ENCODE measurements around the gene DENND5B. TPM values are rescaled to one million over a fixed set of nuclear protein-coding genes. Genes with fewer than 3 reads are reported as not detected.

Gene DENND5B
- total RNA-seq, 4 donors from 2014 or later = 32.2 to 59.2 (median 57.2) TPM

- H3K4me1 ChIP-seq = peaks cover 0 to 3% (median 0%) of the 10 kb centered on the region in 4 donors
- H3K9me3 ChIP-seq = no peaks in the 10 kb centered on the region
- no peak for DNase-seq
- TF ChIP-seq POLR2A (IDR thresholded peaks at IDR 0.05) = no peak
- TF ChIP-seq, protein P1, sequence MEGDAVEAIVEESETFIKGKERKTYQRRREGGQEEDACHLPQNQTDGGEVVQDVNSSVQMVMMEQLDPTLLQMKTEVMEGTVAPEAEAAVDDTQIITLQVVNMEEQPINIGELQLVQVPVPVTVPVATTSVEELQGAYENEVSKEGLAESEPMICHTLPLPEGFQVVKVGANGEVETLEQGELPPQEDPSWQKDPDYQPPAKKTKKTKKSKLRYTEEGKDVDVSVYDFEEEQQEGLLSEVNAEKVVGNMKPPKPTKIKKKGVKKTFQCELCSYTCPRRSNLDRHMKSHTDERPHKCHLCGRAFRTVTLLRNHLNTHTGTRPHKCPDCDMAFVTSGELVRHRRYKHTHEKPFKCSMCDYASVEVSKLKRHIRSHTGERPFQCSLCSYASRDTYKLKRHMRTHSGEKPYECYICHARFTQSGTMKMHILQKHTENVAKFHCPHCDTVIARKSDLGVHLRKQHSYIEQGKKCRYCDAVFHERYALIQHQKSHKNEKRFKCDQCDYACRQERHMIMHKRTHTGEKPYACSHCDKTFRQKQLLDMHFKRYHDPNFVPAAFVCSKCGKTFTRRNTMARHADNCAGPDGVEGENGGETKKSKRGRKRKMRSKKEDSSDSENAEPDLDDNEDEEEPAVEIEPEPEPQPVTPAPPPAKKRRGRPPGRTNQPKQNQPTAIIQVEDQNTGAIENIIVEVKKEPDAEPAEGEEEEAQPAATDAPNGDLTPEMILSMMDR (IDR thresholded peaks at IDR 0.05) = no peak
- H3K36me3 ChIP-seq = peaks cover 0 to 18% (median 0%) of the 10 kb centered on the region in 3 donors
- H3K4me3 ChIP-seq = no peak overlapping the region
- H3K27ac ChIP-seq = no peak overlapping the region
- no peaks in the 10 kb centered on the region for H3K27me3 ChIP-seq
Observed at GRCh38 chr12:31491241-31491794, 99.6 kb downstream of the DENND5B start.

DNA sequence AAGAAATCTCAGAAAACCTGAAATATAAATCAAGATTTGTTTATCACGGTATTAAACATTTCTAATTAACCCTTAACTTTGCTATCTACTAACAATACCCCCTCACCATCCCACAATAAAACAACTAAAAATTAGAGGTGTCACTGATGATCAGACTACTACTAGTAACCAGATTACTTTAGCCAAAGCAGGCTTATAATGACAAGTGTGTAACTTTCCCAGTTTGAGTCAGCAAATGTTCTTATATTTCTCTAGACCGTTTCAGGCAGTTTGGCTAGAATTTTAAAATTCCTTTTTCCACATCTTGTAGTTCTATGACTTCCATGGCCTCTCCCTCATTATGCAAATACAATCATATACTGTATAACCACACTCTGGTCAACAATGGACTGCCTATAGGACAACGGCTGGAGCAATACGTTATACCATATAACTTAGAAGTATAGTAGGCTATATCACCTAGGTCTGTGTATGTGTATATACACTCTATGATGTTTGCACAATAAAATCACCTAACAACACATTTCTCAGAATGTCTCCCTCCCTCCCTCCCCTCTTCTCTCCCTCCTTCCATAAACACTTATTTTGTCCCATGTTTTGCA lies 102.1 kb downstream of the DENND5B start:
- Histone ChIP-seq H3K36me3 (peaks cover 0 to 10% (median 0%) of the 10 kb centered on the region in 3 donors), H3K9me3 (no peaks in the 10 kb centered on the region), H3K4me3 (no peak overlapping the region), H3K27ac (no peak overlapping the region), H3K27me3 (no peaks in the 10 kb centered on the region), H3K4me1 (peaks cover 0 to 3% (median 0%) of the 10 kb centered on the region in 4 donors)
- TF ChIP-seq, protein P1 (IDR thresholded peaks at IDR 0.05) = no peak
- TF ChIP-seq POLR2A (IDR thresholded peaks at IDR 0.05) = no peak
- DNase-seq = no peak

GRCh38 chr12:31485571-31485970 lies 105.4 kb downstream of the DENND5B start:
- Histone ChIP-seq H3K4me3 (no peak overlapping the region), H3K27me3 (no peaks in the 10 kb centered on the region), H3K36me3 (peaks cover 0 to 6% (median 0%) of the 10 kb centered on the region in 3 donors), H3K27ac (no peak overlapping the region), H3K9me3 (no peaks in the 10 kb centered on the region), H3K4me1 (peaks cover 0 to 3% (median 0%) of the 10 kb centered on the region in 4 donors)
- no peak for DNase-seq
- TF ChIP-seq, protein P1 (IDR thresholded peaks at IDR 0.05) = no peak
- no peak for TF ChIP-seq POLR2A (IDR thresholded peaks at IDR 0.05)

DNA sequence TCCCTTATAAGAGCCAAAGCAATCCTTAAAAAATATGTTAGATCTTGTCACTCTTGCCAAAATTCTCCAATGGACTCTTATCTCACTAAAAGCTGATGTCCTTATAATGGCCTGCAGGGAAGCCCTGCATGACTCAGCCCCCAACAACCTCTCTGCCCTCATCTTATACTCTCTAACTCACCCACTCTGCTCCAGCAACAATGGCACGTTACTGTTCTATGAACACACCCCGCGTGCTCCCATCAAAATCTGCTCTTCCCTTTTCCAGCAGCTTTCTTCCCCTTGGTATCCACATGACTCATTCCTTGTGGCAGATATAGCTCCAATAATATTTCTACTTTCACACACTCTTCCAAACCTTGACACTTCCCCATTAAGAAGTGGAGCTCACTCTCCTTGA lies 108.1 kb downstream of the DENND5B start:
- DNase-seq = no peak
- Histone ChIP-seq H3K4me1 (peaks cover 0 to 3% (median 0%) of the 10 kb centered on the region in 4 donors), H3K36me3 (peaks cover 0 to 10% (median 0%) of the 10 kb centered on the region in 3 donors), H3K9me3 (no peaks in the 10 kb centered on the region), H3K4me3 (no peak overlapping the region), H3K27me3 (no peaks in the 10 kb centered on the region), H3K27ac (no peak overlapping the region)
- no peak for TF ChIP-seq POLR2A (IDR thresholded peaks at IDR 0.05)
- TF ChIP-seq, protein P1 (IDR thresholded peaks at IDR 0.05) = no peak

- Histone ChIP-seq H3K4me3 (no peak overlapping the region), H3K9me3 (no peaks in the 10 kb centered on the region), H3K4me1 (no peaks in the 10 kb centered on the region), H3K27ac (no peak overlapping the region), H3K27me3 (no peaks in the 10 kb centered on the region), H3K36me3 (peaks cover 0 to 10% (median 0%) of the 10 kb centered on the region in 3 donors)
- TF ChIP-seq, protein P1 (IDR thresholded peaks at IDR 0.05) = no peak
- TF ChIP-seq POLR2A (IDR thresholded peaks at IDR 0.05) = no peak
- DNase-seq = no peak
Observed at GRCh38 chr12:31481415-31481814, 109.5 kb downstream of the DENND5B start.

Data from Peyer's patch (tissue), 4 donors.